GM12892 (cell line): ENCODE results near the gene TMEM150C.

ENCODE experiments used
- POLR2A ChIP-seq: IDR thresholded peaks from 2 replicates; pipeline ENCODE4 v1.6.1; 2011; ENCODE audit warnings: low read depth, low read length, control low read depth
- POLR2AphosphoS5 ChIP-seq: IDR thresholded peaks from 2 replicates; pipeline ENCODE4 v1.6.1; 2011; ENCODE audit warnings: low read depth, low read length, control low read depth
- TAF1 ChIP-seq: IDR thresholded peaks from 2 replicates; pipeline ENCODE4 v1.6.1; 2011; ENCODE audit warnings: low read depth, mild to moderate bottlenecking, control low read depth, low read length, borderline replicate concordance

DNA sequence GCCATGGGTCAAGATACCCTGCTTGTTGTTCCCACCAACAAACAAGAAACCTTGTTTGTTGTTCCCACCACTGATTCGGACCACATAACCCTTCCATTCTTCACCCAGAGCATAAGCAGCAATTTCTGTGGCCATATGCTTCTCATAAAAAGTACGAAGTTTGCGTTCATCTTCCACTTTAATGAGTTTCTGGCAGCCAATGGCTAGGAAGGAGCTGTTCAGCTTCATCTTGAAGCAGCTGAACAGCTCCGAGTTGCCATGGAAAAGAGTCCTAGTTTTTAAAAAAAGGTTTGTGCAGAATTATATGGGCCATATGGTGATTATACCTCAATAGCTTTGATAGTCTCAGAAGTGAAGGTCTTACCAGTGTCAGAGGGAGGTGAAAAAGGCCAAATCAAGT, 66.1 kb downstream of the TMEM150C start:
- TF ChIP-seq TAF1, result no peak
- no peak for TF ChIP-seq POLR2A
- TF ChIP-seq POLR2AphosphoS5, result no peak
